GM21360 (cell line): ENCODE data around the gene SNX9.

Experiments used
- ATAC-seq: cut with Tn5 transposase; IDR thresholded peaks from one replicate; pipeline ENCODE4 v1.9.1; 2021; ENCODE audit warnings: mild to moderate bottlenecking, moderate library complexity; ENCODE audit not compliant: unreplicated experiment

The SNX9 gene

DNA sequence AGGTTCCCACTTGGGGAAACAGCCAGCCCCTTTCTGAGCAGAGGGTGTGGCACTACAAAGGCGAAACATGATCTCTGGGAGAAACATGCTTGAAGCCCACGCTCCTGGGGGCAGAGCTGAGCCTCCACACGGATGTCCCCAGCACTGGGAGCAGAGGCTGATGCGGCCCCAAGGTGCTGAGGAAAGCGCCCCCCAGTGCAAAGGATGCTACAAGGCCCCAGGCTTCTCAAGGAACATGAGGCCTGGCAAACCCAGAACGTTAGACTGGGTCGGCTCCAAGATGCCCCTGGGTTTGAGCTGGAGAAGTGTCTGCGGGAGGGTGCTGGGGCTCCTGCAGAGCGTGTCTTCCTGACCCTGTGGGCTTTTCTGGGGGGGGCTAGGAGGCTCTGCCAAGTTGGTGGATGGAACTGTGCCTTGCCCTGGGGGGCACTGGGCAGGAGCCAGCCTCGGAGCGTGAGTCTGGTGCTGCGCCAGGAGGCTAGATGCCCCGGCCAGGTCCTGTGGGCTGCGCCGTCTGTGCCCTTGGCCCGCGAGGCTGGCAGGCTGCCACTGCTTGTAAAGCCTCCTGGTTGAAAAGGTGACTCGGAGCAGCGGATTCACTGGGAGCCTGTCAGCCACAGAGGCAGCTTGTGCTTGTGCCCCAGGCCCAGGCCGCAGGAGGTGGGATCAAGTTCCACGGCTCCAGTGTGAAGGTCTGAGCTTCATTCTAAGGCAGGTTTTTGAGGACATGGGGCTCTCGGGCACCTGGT, 166.7 kb downstream of the SNX9 start:
- ATAC-seq: no peak

GRCh38 chr6:157990321-157991066, 167.4 kb downstream of the SNX9 start:
- ATAC-seq: no peak

DNA sequence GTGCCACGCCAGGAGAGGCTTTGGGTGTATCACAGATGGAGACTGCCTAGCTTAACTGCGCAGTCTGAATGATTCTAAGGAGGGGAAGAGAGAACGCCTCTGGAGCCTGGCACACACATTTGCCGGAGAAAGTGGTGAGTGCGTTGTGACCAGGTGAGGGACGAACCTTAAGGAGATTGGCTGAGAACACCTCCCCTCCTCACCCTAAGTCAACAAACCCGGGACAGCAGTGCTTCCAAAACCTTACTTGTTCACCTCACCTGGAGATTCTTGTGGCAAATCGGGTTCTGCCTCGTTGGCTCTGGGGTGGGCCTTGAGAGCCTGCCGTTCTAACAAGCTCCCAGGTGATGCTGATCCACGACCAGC, 168.0 kb downstream of the SNX9 start:
- no peak for ATAC-seq

DNA sequence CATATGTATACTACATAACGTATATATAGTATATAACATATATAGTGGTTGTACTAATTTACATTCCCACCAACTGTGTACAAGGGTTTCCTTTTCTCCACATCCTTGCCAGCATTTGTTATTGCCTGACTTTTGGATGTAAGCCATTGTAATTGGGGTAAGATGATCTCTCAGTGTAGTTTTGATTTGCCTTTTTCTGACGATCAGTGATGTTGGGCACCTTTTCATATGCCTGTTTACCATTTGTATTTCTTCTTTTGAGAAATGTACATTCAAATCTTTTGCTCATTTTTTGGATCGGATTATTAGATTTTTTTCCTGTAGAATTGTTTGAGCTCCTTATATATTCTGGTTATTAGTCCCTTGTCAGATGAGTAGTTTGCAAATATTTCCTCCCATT, 170.0 kb downstream of the SNX9 start:
- ATAC-seq: no peak

- ATAC-seq: no peak
Measured at GRCh38 chr6:157994125-157994795, 171.2 kb downstream of the SNX9 start.
